Stimulated activated CD4-positive, alpha-beta T cell treated with anti-CD3 and anti-CD28 coated beads, Interleukin-4, amount 100 ng/mL, for 4 hours (primary cell): ENCODE data around the gene CDH23.

Experiments
- DNase-seq, 2 experiments: peaks; one replicate each; pipeline ENCODE4 v3.0.0-alpha.2; 2020

CDH23 gene

GRCh38 chr10:71487726-71488125, 91.0 kb downstream of the CDH23 start:
- DNase-seq: no peak

DNA sequence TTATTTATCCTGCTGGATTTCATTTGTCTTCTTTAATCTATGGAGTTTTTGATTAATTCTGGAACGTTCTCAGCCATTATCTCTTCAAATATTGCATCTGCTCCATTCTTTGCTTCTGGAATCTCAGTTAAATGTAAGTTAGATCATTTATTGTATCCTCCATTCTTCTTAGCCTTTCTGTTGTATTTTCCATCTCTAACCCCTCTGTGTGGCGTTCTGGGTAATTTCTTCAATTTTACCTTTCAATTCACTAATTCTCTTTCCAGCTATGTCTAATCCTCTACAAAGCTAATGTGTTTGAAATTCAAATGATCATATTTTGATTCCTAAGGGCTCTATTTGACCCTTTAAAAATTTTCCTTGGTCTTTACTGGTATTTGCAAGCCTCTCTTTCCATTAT, 92.4 kb downstream of the CDH23 start:
- DNase-seq: no peak

GRCh38 chr10:71492872-71493271, 96.2 kb downstream of the CDH23 start:
- DNase-seq: no peak

- no peak for DNase-seq
These were observed 97.0 kb downstream of the CDH23 start for GRCh38 chr10:71493741-71494140.

DNA sequence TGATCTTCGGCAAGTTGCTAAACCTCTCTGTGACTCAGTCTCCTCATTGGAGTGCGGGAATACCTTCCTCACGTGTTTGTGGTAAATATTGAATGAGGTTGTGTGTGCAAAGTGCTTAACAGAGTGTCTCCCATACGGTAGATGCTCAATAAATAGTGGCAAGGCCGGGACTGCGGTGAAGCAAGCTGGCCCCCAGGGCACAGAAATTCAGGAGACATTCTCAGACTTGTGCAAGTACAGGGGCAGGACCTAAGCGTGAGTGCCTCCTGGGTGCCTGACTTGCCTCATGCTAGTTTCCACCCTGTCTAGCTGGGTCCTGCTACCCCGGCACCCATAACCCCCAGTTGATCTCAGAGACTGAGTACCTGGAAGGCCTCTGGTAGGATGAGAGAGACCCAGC, 97.8 kb downstream of the CDH23 start:
- no peak for DNase-seq

DNA sequence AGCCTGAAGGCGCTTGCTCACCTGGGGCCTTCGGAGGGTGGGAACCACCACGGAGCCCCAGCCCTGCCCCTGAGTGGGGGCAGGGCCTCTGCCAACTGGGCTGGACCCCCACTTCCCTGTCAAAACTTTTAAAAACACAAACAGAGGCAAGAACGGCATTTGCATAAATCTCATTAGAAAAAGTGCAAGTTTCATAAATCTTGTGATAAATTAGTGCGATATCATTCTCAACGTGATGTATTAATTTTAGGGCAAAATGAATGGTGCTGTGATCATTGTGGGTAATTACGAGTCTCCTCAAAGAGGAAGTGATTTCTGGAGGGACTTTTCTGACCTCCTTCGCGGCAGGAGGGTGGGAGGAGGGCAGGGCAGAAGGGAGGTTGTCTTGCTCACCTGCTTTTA, 98.3 kb downstream of the CDH23 start:
- no peak for DNase-seq

- DNase-seq: no peak
These were observed 100.4 kb downstream of the CDH23 start for GRCh38 chr10:71496927-71497762.

GRCh38 chr10:71497763-71498326, 101.1 kb downstream of the CDH23 start:
- no peak for DNase-seq

- DNase-seq: no peak
These were observed 104.7 kb downstream of the CDH23 start for GRCh38 chr10:71501402-71501801.

- no peak for DNase-seq
These were observed 105.5 kb downstream of the CDH23 start for GRCh38 chr10:71502190-71502589.

DNA sequence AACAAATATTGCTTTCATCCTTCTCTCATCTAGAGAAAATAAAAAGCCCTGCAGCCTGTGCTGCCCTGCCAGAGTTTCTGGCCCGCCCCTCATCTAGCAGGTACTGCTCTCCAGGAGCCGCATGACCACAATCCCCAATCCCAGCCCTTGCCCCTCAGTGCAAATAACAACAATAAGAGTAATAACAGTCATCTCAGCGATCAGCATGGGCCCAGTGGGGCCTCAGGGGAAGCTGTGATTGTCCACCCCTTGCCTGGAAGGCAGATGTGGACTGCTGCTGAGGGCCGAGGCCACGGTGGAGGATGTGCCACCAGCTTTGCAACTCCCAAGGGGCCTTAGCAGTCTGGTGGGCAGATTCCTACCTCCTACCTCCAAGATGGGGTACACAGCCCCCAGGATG, 106.1 kb downstream of the CDH23 start:
- no peak for DNase-seq

DNA sequence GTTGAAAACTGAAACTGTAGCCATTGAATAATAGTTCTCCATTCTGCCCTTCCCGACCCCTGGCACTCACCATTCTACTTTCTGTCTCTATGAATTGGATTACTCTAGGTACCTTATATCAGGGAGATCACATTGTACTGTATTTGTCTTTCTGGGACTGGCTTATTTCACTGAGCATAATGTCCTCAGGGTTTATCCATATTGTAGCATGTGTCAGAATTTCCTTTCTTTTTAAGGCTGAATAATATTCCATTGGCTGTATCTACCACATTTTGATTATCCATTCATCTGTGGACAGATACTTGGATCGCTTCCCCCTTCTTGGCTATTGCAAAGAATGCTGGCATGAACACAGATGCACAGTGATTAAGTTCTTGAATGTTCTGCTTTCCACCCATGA, 107.4 kb downstream of the CDH23 start:
- DNase-seq: no peak

DNA sequence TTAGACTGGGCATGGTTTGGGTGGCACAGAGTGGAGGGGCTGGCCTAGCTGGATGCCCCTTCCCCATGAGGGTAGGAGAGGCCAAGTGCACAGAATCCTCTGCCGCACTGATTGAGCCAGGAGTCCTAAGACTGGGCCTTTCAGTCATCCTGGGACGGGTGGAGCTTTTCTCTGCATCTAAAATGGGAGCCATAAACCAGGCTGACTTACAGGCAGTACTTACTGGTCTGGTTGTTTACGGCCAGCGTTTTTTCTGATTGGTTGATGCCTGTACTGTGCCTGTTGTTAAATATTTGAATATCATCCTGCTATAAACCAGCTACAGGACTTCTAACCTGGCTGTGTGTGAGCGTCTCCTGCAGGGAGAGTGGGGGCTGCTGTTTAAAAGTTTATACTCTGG, 107.8 kb downstream of the CDH23 start:
- DNase-seq: no peak

DNA sequence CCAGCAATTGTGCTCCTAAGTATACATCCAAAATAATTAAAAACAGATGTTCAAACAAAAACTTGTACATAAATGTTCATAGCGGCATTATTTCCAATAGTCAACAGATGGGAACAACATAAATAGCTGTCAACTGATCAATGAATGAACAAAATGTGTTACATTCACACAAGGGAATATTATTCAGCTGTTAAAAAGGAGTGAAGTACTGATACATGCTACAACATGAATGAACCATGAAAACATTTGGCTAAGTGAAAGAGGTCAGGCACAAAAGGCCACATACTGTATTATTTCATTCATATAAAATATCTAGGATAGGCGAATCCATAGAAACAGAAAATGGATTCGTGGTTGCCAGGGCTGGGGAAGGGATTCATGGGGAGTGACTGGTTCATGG, 109.1 kb downstream of the CDH23 start:
- no peak for DNase-seq

GRCh38 chr10:71509444-71509843, 112.7 kb downstream of the CDH23 start:
- DNase-seq: no peak

GRCh38 chr10:71511206-71511605, 114.5 kb downstream of the CDH23 start:
- no peak for DNase-seq

- no peak for DNase-seq
These were observed 115.6 kb downstream of the CDH23 start for GRCh38 chr10:71512312-71512711.

DNA sequence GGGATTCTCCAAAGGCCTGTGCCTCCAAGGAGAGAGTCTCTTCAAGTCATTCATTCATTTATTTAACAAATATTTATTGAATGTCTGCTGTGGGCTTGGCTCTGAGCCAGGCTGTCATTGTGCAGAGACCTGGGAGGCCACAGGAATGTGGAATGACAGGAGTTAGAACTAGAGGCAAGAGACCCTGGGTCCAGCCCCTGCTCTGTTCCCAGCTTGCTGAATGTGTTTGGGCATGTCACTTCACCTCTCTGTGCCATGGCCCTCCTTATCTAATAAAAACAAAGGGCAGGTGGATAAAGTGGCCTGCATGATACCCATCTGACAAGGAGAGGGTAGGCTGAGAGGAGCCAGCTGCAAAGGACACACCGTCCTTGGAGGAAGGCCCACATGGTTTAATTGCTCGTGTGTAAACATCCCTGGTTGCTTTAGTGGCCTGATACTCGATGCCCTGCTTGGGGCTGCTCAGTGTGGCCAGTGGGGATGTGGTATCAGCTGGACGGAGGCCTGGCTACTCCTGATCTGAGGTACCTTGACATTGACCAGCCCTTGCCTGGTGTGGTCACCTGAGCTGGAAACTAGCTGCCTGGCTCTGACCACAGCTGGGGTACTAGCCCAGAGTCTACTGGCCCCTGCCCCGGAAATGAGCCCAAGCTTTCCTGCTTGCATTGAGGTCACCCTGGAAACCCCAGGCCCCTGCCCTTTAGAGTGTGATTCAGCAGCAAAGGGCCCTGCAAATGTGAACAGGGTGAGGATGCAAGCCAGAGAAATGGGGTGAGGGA, 116.2 kb downstream of the CDH23 start:
- no peak for DNase-seq

GRCh38 chr10:71513540-71513853, 116.8 kb downstream of the CDH23 start:
- DNase-seq: no peak

DNA sequence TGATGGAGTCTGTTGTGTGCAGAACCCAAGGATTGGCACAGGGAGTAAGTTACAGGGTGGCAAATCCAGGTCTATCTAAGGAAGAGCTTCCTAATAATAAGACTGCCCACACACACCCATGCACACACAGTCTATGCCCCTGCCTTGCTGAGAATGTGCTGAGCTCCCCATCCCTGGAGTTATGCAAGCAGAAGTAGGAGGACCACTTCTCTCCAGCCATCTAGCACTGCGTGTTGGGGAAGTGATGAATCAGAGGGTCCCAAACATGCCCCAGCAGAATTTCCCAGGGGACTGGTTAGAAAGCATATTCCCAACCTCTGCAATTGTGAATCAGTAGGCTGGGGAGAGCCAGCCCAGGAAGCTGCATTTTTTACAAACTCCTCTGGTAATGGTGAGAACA, 117.2 kb downstream of the CDH23 start:
- DNase-seq: no peak

DNA sequence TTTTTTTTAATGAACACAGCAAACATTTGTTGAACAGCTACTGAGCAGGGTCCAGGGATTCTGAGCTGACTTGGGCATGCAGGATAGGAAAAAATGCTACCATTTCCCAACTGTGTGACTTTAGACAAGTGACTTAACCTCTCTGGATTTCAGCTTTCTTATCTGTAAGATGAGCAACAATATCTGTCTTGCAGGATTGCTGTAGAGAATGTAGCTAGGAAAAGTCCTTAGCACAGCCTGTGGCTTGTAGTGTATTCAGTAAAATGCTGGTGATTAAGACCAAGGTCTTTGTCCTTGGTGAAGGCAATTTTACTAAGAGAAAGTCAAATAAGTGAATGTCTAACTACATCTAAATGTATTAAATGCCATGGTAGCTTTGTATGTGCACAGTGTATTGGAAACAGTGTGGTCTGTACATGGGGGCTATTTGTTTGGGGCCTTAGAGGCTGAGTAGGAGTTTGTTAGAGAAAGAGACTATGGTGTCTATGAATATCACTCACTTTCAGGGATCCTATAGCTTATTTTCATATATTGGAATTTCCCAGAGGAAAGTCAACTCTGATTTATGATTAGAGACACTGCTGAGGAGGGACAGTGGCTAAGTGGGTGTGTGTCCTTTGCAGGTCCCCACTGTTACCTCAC, 118.9 kb downstream of the CDH23 start:
- DNase-seq: no peak

DNA sequence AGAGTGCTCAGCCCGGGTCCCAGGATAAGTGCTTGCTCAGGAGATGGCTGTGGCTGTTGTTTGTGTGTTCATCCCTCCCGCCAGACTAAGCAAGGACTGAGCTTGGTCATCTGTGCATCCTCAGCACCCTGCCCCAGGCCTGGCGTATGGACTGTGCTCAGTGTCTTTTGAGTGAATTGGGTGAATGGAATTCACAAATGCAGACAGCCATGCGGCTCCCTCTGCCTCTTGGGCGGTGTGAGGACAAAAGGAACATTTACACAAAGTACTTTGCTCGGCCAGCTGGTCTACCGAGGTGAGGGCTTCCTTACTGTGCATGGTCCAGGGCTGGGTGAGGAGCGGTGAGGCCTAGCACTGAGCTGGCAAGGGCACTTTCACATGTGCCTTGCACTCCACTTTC, 120.2 kb downstream of the CDH23 start:
- no peak for DNase-seq

DNA sequence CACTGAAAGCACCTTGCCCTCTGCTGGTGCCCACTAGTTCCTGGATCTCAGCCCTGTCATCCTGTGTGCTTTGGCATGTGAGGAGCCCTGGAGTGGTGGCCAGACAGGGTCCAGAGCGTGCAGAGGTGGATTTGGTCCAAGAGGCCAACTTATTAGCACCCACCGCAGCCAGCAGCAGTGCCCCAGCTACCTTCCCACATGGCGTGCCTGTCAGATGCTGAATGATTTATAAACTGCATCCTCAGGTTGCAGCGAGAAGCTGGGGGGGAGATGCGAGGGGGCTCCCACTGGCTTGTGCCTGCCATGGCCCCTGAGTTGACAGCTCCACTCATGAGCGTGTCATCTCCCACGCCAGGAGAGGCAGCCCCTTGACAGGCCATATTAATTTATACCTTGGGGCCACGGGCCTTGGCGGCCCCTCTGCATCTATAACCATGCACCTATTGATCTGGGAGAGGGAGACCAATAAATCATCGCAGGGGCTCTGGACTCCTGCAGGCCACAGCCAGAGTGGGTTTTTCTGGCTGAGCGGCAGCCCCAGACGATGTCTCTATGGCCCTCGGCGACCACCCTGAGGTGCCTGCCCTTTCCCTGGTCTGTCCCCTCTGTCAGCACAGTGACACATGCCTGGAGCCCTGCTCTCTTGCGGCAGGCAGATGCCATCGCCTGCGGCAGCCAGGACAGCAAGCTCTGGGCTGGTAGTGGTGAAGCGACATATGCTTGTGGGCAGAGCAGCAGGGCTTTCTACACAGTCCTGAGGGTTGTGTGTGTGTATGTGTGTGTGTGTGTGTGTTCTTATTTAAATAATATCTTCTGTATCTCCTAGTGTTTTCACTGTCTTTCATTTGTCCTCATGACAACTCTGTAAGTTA, 120.8 kb downstream of the CDH23 start:
- DNase-seq: no peak
